Thymus (tissue), 11 donors: Measurements from ENCODE around the gene GPRC5C. TPM values are rescaled to one million over a fixed set of nuclear protein-coding genes. Genes with fewer than 3 reads are reported as not detected.

Experiments
- DNase-seq, 9 donors: peaks; one replicate each; pipeline ENCODE4 v3.0.0-alpha.2; 2013; ENCODE audit warnings: low spot score in 9 of 9, low read depth in 6 of 9, missing footprints in 1 of 9
- H3K27ac ChIP-seq, 2 donors: one replicate each; pipeline ENCODE4 v1.5.1; 2013; ENCODE audit warnings: control low read depth in 1 of 2, low read depth in 1 of 2, low read length in 1 of 2, mild to moderate bottlenecking in 1 of 2, moderate library complexity in 1 of 2
- H3K27me3 ChIP-seq, 2 donors: one replicate each; pipeline ENCODE4 v1.5.1; 2013; ENCODE audit warnings: low read length in 1 of 2; ENCODE audit not compliant: control insufficient read depth in 2 of 2, insufficient read depth in 1 of 2
- H3K36me3 ChIP-seq, 2 donors: one replicate each; pipeline ENCODE4 v1.5.1; 2013; ENCODE audit warnings: low read length in 1 of 2, mild to moderate bottlenecking in 1 of 2, moderate library complexity in 1 of 2; ENCODE audit not compliant: control insufficient read depth in 2 of 2, insufficient read depth in 2 of 2
- H3K4me1 ChIP-seq, 2 donors: one replicate each; pipeline ENCODE4 v1.5.1; 2013; ENCODE audit warnings: low read length in 2 of 2; ENCODE audit not compliant: control insufficient read depth in 2 of 2, insufficient read depth in 2 of 2
- H3K4me3 ChIP-seq, 2 donors: one replicate each; pipeline ENCODE4 v1.5.1; 2013; ENCODE audit warnings: low read length in 2 of 2, control low read depth in 1 of 2, mild to moderate bottlenecking in 1 of 2
- H3K9me3 ChIP-seq, 2 donors: one replicate each; pipeline ENCODE4 v1.5.1; 2013; ENCODE audit warnings: low read length in 1 of 2, mild to moderate bottlenecking in 1 of 2; ENCODE audit not compliant: control insufficient read depth in 2 of 2, insufficient read depth in 1 of 2
- WGBS: extraction: QIAGEN DNeasy Blood & Tissue Kit; methylation state at CpG from one replicate; pipeline ENCODE4 v1.1.7; 2013; 5-methylcytosine and 5-hydroxymethylcytosine counted together
- polyA plus RNA-seq: library from polyadenylated mRNA; stranded (reverse); fragments of 200-250 nt; gene quantifications from one replicate; pipeline ENCODE4 v1.2.3, GENCODE V29; 2013
- total RNA-seq: library from RNA; stranded (reverse); fragments of 120-200 nt; gene quantifications from one replicate; pipeline ENCODE4 v1.2.4, GENCODE V29; 2013
- donor health status: healthy.

GPRC5C gene
- total and polyA plus RNA-seq, 2 donors: 11.5 to 14.3 TPM

- no peaks in the 10 kb centered on the region for H3K9me3 ChIP-seq
- H3K4me1 ChIP-seq: peaks cover 31 to 72% of the 10 kb centered on the region in 2 donors
- peaks cover 0 to 8% of the 10 kb centered on the region in 2 donors for H3K27me3 ChIP-seq
- no peaks in the 10 kb centered on the region for H3K36me3 ChIP-seq
- no peak overlapping the region for H3K4me3 ChIP-seq
- H3K27ac ChIP-seq: no peak overlapping the region
- DNase-seq: no peak
- WGBS: 85% methylated on average over 3 of the region's 3 CpGs
Observed at GRCh38 chr17:74458835-74459234, 26.9 kb downstream of the GPRC5C start.

- H3K4me3 ChIP-seq: no peak overlapping the region
- no peaks in the 10 kb centered on the region for H3K9me3 ChIP-seq
- 87% methylated on average over 7 of the region's 7 CpGs for WGBS
- H3K27me3 ChIP-seq: peaks cover 0 to 3% of the 10 kb centered on the region in 2 donors
- no peak for DNase-seq
- peaks cover 29 to 74% of the 10 kb centered on the region in 2 donors for H3K4me1 ChIP-seq
- H3K36me3 ChIP-seq: no peaks in the 10 kb centered on the region
- H3K27ac ChIP-seq: no peak overlapping the region
Observed at GRCh38 chr17:74459622-74460021, 27.7 kb downstream of the GPRC5C start.

- no peak overlapping the region for H3K4me3 ChIP-seq
- no peak overlapping the region for H3K27ac ChIP-seq
- no peaks in the 10 kb centered on the region for H3K36me3 ChIP-seq
- WGBS: 84% methylated on average over 2 of the region's 2 CpGs
- H3K27me3 ChIP-seq: no peaks in the 10 kb centered on the region
- no peaks in the 10 kb centered on the region for H3K9me3 ChIP-seq
- DNase-seq: peak in 1 of 9 donors; percentile 50
- H3K4me1 ChIP-seq: peaks cover 26 to 72% of the 10 kb centered on the region in 2 donors
Observed at GRCh38 chr17:74460241-74460640, 28.4 kb downstream of the GPRC5C start.

GRCh38 chr17:74460996-74461395, 29.1 kb downstream of the GPRC5C start:
- no peak for DNase-seq
- H3K9me3 ChIP-seq: no peaks in the 10 kb centered on the region

GRCh38 chr17:74461611-74462010, 29.7 kb downstream of the GPRC5C start:
- peak overlapping the region; percentile 26 to 50 for H3K27ac ChIP-seq
- peaks cover 0 to 2% of the 10 kb centered on the region in 2 donors for H3K27me3 ChIP-seq
- 67% methylated on average over 10 of the region's 10 CpGs for WGBS
- peak in 1 of 9 donors; percentile 51 for DNase-seq
- no peak overlapping the region for H3K4me3 ChIP-seq
- H3K9me3 ChIP-seq: no peaks in the 10 kb centered on the region
- H3K4me1 ChIP-seq: peaks cover 34 to 81% of the 10 kb centered on the region in 2 donors
- H3K36me3 ChIP-seq: no peaks in the 10 kb centered on the region

More at GRCh38 chr17:74460996-74461395, 29.1 kb downstream of the GPRC5C start:
- Histone ChIP-seq H3K4me3 (no peak overlapping the region), H3K27ac (peak overlapping the region in 1 of 2 donors; percentile 50), H3K27me3 (no peaks in the 10 kb centered on the region), H3K4me1 (peaks cover 30 to 75% of the 10 kb centered on the region in 2 donors), H3K36me3 (no peaks in the 10 kb centered on the region)
- WGBS: 98% methylated on average over 7 of the region's 7 CpGs

GRCh38 chr17:74464730-74465377, 33.0 kb downstream of the GPRC5C start:
- Histone ChIP-seq H3K9me3 (no peaks in the 10 kb centered on the region), H3K36me3 (no peaks in the 10 kb centered on the region), H3K27ac (peak overlapping the region in 1 of 2 donors; percentile 34), H3K4me1 (peaks cover 38 to 81% of the 10 kb centered on the region in 2 donors), H3K27me3 (peaks cover 0 to 4% of the 10 kb centered on the region in 2 donors), H3K4me3 (no peak overlapping the region)
- 90% methylated on average over 7 of the region's 7 CpGs for WGBS
- DNase-seq: peak in 1 of 9 donors; percentile 39

- H3K27ac ChIP-seq: peak overlapping the region; percentile 61 to 77
- peaks cover 0 to 4% of the 10 kb centered on the region in 2 donors for H3K27me3 ChIP-seq
- no peaks in the 10 kb centered on the region for H3K36me3 ChIP-seq
- H3K4me1 ChIP-seq: peaks cover 38 to 76% of the 10 kb centered on the region in 2 donors
- DNase-seq: no peak
- no peaks in the 10 kb centered on the region for H3K9me3 ChIP-seq
- 84% methylated on average over 8 of the region's 8 CpGs for WGBS
- H3K4me3 ChIP-seq: no peak overlapping the region
Observed at GRCh38 chr17:74465378-74466110, 33.7 kb downstream of the GPRC5C start.

GRCh38 chr17:74466111-74466827, 34.4 kb downstream of the GPRC5C start, which contains the start of gene CD300A:
Gene CD300A, plus strand, starts transcription at chr17:74466634. Its CDS starts 70 bp downstream, at chr17:74466704.
- Histone ChIP-seq H3K27me3 (peaks cover 0 to 4% of the 10 kb centered on the region in 2 donors), H3K27ac (peak within 1 kb of the TSS; percentile 72 to 82), H3K4me1 (peaks cover 35 to 70% of the 10 kb centered on the region in 2 donors), H3K9me3 (no peaks in the 10 kb centered on the region), H3K36me3 (no peaks in the 10 kb centered on the region), H3K4me3 (peak within 1 kb of the TSS; percentile 52 to 61)
- DNase-seq: peak in 1 of 9 donors; percentile 72
- WGBS: 6% methylated on average over 25 of the region's 25 CpGs
